Glutamatergic neuron (in vitro differentiated cells): Measurements from ENCODE around the gene ZNF608. TPM values are rescaled to one million over a fixed set of nuclear protein-coding genes. Genes with fewer than 3 reads are reported as not detected.

Experiments
- DNase-seq: peaks from one replicate; pipeline ENCODE4 v3.0.0; 2022
- H3K27ac Mint-ChIP-seq: one replicate; pipeline ENCODE4 v1.8.0; 2020; ENCODE audit warnings: mild to moderate bottlenecking, mixed read lengths, inconsistent platforms; ENCODE audit not compliant: unreplicated experiment
- H3K27me3 Mint-ChIP-seq: one replicate; pipeline ENCODE4 v1.8.0; 2020; ENCODE audit warnings: mild to moderate bottlenecking, moderate library complexity, mixed read lengths, inconsistent platforms; ENCODE audit not compliant: unreplicated experiment
- H3K36me3 Mint-ChIP-seq: one replicate; pipeline ENCODE4 v1.8.0; 2020; ENCODE audit warnings: mild to moderate bottlenecking, mixed read lengths, inconsistent platforms; ENCODE audit not compliant: unreplicated experiment
- H3K4me1 Mint-ChIP-seq: one replicate; pipeline ENCODE4 v1.8.0; 2020; ENCODE audit warnings: mild to moderate bottlenecking, low read depth, mixed read lengths, inconsistent platforms; ENCODE audit not compliant: unreplicated experiment
- H3K4me3 Mint-ChIP-seq: one replicate; pipeline ENCODE4 v1.8.0; 2020; ENCODE audit warnings: mild to moderate bottlenecking, mixed read lengths, inconsistent platforms; ENCODE audit not compliant: unreplicated experiment
- H3K9me3 Mint-ChIP-seq: one replicate; pipeline ENCODE4 v1.8.0; 2020; ENCODE audit warnings: mild to moderate bottlenecking, moderate library complexity, mixed read lengths, inconsistent platforms; ENCODE audit not compliant: unreplicated experiment
- total RNA-seq: library from RNA; stranded (reverse); fragmentation: NEBNext Ultra II Directional; extraction: Animal tissue kit (Norgen Biotek cat#: 25700); gene quantifications from one replicate; pipeline ENCODE4 v1.2.1, GENCODE V29; 2021; ENCODE audit not compliant: unreplicated experiment
- TF ChIP-seq, protein P1 (sequence below): fragments of 200-600 bp; sonication (generic); IDR thresholded peaks from one replicate; pipeline ENCODE4 v1.5.0; 2021; ENCODE audit not compliant: partially characterized antibody, unreplicated experiment

ZNF608 gene
- total RNA-seq, 1 donor from 2014 or later: 161 TPM

DNA sequence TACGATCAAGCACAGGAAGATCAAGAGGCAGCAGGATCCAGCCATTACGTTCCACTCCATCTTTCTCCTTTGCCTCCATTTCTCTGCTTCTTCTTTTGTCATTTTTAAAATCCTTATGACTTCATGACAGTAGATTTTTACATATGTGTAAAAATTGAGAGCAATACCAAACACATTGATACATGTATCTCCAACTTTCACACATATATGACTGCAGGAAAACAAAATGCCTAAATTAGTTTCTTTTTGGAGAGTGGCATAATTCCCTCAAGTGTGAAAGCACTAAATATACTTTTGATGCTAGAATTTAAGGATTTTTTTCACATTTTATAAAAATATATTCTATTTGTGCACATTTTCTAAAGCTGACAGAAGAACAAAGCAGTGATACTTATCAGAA is 8.6 kb upstream of the ZNF608 start:
- Mint-ChIP-seq H3K27ac (no peak overlapping the region), H3K9me3 (peaks cover 3% of the 10 kb centered on the region), H3K4me1 (peaks cover 33% of the 10 kb centered on the region), H3K27me3 (peaks cover 2% of the 10 kb centered on the region), H3K4me3 (no peak overlapping the region), H3K36me3 (no peaks in the 10 kb centered on the region)
- TF ChIP-seq, protein P1, sequence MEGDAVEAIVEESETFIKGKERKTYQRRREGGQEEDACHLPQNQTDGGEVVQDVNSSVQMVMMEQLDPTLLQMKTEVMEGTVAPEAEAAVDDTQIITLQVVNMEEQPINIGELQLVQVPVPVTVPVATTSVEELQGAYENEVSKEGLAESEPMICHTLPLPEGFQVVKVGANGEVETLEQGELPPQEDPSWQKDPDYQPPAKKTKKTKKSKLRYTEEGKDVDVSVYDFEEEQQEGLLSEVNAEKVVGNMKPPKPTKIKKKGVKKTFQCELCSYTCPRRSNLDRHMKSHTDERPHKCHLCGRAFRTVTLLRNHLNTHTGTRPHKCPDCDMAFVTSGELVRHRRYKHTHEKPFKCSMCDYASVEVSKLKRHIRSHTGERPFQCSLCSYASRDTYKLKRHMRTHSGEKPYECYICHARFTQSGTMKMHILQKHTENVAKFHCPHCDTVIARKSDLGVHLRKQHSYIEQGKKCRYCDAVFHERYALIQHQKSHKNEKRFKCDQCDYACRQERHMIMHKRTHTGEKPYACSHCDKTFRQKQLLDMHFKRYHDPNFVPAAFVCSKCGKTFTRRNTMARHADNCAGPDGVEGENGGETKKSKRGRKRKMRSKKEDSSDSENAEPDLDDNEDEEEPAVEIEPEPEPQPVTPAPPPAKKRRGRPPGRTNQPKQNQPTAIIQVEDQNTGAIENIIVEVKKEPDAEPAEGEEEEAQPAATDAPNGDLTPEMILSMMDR: no peak
- DNase-seq: no peak

DNA sequence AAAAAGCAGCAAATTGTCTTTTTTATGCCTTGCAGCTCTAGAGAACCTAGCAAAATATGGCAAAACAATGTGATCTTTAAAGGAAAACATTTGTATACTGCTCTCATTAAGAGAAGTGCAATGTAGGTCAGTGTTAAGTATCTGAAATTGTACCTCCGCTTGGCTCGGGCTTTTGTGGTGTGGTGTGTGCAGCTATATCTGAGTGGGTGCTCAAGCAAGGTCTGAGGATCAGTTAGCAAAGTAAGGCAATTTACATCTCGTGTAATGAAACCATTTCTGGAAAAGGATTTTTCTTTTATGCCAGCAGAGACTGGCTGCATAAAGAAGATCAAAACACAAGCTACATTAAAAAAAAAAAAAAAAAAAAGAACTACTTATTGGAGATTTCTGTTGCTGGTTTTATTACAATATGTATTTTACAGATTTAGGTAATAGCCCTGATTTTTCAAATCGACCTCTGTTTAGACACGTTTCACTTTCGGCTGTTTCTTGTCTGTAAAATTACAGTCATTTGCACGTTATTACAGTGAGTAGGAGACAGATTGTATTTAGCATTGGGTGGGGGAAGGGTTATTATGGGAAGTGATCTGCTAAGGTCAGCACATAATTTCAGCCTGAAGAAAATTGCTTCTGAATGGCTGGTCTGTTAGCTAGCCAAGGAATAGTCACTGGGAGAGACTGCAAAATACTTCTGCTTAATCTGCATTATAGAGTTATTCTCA is 7.9 kb upstream of the ZNF608 start:
- Mint-ChIP-seq H3K4me3 (no peak overlapping the region), H3K27me3 (peaks cover 2% of the 10 kb centered on the region), H3K36me3 (no peaks in the 10 kb centered on the region), H3K27ac (peak overlapping the region; percentile 25), H3K9me3 (peaks cover 3% of the 10 kb centered on the region), H3K4me1 (peaks cover 33% of the 10 kb centered on the region)
- TF ChIP-seq, protein P1: no peak
- no peak for DNase-seq

DNA sequence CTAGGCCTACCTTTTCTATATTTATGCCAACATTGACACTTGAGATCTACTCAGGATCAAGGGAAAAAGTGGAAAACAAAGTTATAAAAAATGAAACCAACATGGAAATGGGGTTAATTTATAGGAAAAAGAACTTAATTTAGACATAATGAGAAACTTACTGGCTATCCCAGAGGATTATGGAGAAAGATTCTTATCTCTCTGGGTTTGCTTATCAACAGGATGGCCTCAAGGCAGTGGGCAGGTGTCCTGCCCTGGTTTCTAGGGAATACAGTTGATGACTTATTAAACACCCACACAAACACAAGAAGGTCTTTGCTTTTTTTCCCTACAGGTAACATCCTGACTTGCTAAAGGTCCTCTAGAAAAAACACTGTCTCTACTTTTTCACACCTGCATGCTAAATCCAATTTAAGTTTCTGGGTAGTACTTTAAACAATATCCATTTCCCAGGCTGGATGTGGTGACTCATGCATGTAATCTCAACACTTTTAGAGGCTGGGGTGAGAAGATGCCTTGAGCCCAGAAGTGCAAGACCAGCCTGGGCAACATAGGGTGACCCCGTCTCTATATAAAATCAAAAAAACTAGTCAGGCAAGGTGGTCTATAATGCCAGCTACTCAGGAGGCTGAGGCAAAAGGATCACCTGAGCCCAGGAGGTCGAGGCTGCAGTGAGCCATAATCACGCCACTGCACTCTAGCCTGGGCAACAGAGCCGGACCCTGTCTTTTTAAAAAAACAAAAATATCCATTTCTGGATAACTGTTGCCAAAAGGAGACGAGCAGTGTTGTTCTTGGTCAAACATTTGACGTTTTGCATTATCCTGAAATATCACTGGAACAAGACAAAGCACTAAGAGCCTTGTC is 6.6 kb upstream of the ZNF608 start:
- Mint-ChIP-seq H3K27ac (no peak overlapping the region), H3K4me3 (no peak overlapping the region), H3K36me3 (no peaks in the 10 kb centered on the region), H3K27me3 (peaks cover 8% of the 10 kb centered on the region), H3K9me3 (peaks cover 12% of the 10 kb centered on the region), H3K4me1 (peaks cover 33% of the 10 kb centered on the region)
- DNase-seq: no peak
- TF ChIP-seq, protein P1: no peak

DNA sequence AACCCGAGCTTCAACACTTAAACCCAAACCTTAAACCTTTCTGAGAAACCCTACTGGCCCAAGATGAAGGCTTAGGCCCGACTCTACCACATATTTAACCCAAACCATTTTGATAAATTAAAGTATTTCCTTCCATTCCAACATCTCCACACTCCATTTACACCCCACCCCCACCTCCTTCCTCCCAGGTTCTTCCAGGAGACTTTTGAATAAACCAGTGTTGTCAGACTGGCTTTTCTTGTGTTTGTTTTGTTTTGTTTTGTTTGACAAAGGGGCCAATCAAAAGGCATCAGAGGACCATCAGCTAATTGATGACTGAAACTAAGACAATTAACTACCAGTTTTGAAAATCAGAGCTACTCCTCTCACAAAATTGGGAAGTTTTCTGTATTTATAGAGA is 4.6 kb upstream of the ZNF608 start:
- peaks cover 33% of the 10 kb centered on the region for H3K4me1 Mint-ChIP-seq

More for the DNA sequence above, 4.6 kb upstream of the ZNF608 start:
- Mint-ChIP-seq H3K27ac (peak overlapping the region; percentile 31), H3K27me3 (peaks cover 24% of the 10 kb centered on the region), H3K4me3 (no peak overlapping the region), H3K9me3 (peaks cover 31% of the 10 kb centered on the region), H3K36me3 (no peaks in the 10 kb centered on the region)
- TF ChIP-seq, protein P1: no peak
- DNase-seq: no peak
